Stimulated activated CD4-positive, alpha-beta T cell treated with anti-CD3 and anti-CD28 coated beads, Interleukin-2, amount 100 ng/mL, for 24 hours (primary cell): Measurements from ENCODE around the gene HNRNPH2.

Source experiments
- DNase-seq, 2 donors: peaks; one replicate each; pipeline ENCODE4 v3.0.0-alpha.2; 2020

Gene HNRNPH2

GRCh38 chrX:101407748-101408531, at the start of gene HNRNPH2, which contains the start of gene GLA:
HNRNPH2 (plus strand) TSS chrX:101408222; CDS start chrX:101411989, 3,767 bp downstream.
GLA (minus strand) TSS chrX:101407925; CDS start chrX:101407903, 22 bp downstream.
- DNase-seq: peak; percentile 84 to 86

- DNase-seq: no peak
Observed at GRCh38 chrX:101359966-101360365, 48.1 kb upstream of the HNRNPH2 start.

- DNase-seq: no peak
Observed at GRCh38 chrX:101360390-101360789, 47.6 kb upstream of the HNRNPH2 start.

- DNase-seq: no peak
Observed at GRCh38 chrX:101362116-101362515, 45.9 kb upstream of the HNRNPH2 start.

GRCh38 chrX:101362757-101363156, 45.3 kb upstream of the HNRNPH2 start:
- DNase-seq: no peak

- no peak for DNase-seq
Observed at GRCh38 chrX:101365301-101365795, 42.7 kb upstream of the HNRNPH2 start.

- DNase-seq: no peak
Observed at GRCh38 chrX:101368800-101369199, 39.2 kb upstream of the HNRNPH2 start.

GRCh38 chrX:101369687-101370086, 38.3 kb upstream of the HNRNPH2 start:
- no peak for DNase-seq

GRCh38 chrX:101370888-101371504, 37.0 kb upstream of the HNRNPH2 start:
- DNase-seq: no peak

- no peak for DNase-seq
Observed at GRCh38 chrX:101377547-101377946, 30.5 kb upstream of the HNRNPH2 start.

GRCh38 chrX:101383679-101384205, 24.3 kb upstream of the HNRNPH2 start:
- DNase-seq: no peak

- no peak for DNase-seq
Observed at GRCh38 chrX:101385026-101385684, 22.9 kb upstream of the HNRNPH2 start.

GRCh38 chrX:101385795-101386541, 22.1 kb upstream of the HNRNPH2 start, which contains the start of gene BTK:
BTK (minus strand) TSS chrX:101386191; CDS start chrX:101375284, 10,907 bp downstream.
- DNase-seq: no peak

- DNase-seq: no peak
Observed at GRCh38 chrX:101386542-101386885, 21.5 kb upstream of the HNRNPH2 start.

GRCh38 chrX:101388604-101389003, 19.4 kb upstream of the HNRNPH2 start:
- DNase-seq: no peak

- peak; percentile 83 to 85 for DNase-seq
Observed at GRCh38 chrX:101390664-101391525, 17.1 kb upstream of the HNRNPH2 start, which contains the start of gene RPL36A. RPL36A (plus strand) TSS chrX:101391011; CDS start chrX:101391044, 33 bp downstream.

- no peak for DNase-seq
Observed at GRCh38 chrX:101391831-101392230, 16.2 kb upstream of the HNRNPH2 start.

- no peak for DNase-seq
Observed at GRCh38 chrX:101393530-101394305, 14.3 kb upstream of the HNRNPH2 start.

- no peak for DNase-seq
Observed at GRCh38 chrX:101394372-101394771, 13.7 kb upstream of the HNRNPH2 start.

GRCh38 chrX:101395789-101396188, 12.2 kb upstream of the HNRNPH2 start:
- DNase-seq: no peak

- DNase-seq: no peak
Observed at GRCh38 chrX:101397779-101398178, 10.2 kb upstream of the HNRNPH2 start.
